Measurements from ENCODE around the gene FTL.

Gene FTL

DNA sequence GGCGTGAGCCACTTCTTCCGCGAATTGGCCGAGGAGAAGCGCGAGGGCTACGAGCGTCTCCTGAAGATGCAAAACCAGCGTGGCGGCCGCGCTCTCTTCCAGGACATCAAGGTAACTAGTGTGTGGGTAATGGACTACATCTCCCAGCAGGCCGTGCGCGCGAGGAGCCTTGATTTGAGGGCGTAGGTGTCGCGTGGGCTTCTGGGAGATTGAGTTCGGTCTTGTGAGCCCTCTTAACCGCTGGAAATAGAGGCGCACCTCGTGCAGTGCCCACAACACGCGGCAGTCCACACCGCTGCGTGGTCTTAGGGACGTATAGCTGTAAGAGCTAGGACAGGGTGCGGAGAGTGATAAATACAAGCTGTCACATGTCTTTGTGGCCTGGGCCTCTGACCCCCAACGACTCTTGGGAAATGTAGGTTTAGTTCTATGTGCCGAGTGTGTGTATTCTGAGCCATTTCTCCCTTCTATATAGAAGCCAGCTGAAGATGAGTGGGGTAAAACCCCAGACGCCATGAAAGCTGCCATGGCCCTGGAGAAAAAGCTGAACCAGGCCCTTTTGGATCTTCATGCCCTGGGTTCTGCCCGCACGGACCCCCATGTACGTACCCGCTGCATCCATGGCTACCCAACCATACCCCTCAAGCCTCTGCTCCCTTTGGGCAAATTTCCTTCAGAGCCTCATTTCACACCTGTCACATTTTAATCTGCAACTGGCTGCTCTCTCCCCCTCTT is 864 bp downstream of the FTL start:
- no peak for DNase-seq (ENCODE audit: low read depth in 2 of 2)

- no peak for DNase-seq (ENCODE audit: low read depth in 2 of 2)
Measured at GRCh38 chr19:48966541-48967345, 1.6 kb downstream of the FTL start.

DNA sequence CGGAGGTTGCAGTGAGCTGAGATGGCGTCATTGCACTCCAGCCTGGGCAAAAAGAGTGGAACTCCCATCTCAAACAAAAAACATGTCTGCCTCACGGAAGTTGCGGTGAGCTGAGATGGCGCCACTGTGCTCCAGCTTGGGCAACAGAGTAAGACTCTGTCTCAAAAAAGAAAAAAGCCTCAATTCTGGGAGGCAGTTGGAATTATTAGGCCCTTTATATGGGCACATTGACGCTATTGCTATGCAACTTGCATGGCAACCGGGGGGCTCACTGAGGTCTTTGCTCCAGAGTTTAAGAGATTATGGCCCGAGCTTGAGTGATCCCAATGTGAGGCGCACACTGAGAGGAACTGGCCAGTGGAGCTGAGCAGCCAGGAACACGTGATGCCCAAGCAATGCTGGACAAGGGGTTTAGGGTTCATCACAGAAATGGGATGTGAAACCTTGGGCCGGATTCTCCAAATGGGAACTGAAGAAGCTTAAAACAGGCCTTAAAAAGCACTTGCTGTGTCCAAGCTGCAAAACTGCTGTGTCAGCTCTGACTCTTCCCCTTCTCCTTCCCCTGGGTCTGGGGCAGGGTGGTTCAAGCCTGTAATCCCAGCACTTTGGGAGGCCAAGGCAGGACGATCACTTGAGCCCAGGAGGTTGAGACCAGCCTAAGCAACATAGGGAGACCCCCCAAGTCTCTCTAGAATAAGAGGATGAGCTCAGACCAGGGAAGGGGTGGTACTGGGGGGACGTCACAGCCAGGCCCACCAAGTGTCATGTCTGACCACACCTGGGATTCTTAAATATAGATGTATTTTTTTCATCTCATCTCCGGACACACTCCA is 2.5 kb downstream of the FTL start:
- no peak for DNase-seq (ENCODE audit: low read depth in 2 of 2)

DNA sequence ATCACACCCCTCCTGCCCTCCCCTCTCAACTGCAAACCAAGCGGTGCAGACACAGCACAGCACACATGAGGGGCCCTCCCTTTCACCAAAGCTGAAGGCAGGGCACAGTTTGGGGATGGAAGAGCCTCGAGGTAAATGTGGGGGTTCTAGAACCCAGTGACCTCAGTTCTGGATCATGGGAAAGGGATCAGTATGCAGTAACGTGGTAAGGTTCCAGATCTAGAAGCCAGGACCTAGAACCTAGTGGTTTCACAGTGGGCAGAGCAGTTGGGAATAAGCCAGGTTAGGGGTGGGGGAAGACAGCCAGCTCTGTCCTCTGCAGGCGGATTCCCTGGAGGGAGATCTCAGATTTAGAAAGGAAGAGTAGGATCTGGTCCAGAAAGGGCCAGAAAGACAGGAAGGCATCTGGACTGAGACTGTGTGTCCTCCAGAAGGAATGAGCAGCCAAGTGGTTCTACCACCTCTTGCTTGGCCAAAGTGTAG is 3.1 kb downstream of the FTL start:
- DNase-seq (ENCODE audit: low read depth in 2 of 2), result no peak

- no peak for DNase-seq (ENCODE audit: low read depth in 2 of 2)
Measured at GRCh38 chr19:48968813-48969218, 3.7 kb downstream of the FTL start.

GRCh38 chr19:48969276-48970138 is 4.4 kb downstream of the FTL start:
- no peak for DNase-seq (ENCODE audit: low read depth in 2 of 2)

GRCh38 chr19:48970139-48970766 is 5.1 kb downstream of the FTL start:
- no peak for DNase-seq (ENCODE audit: low read depth in 2 of 2)

DNA sequence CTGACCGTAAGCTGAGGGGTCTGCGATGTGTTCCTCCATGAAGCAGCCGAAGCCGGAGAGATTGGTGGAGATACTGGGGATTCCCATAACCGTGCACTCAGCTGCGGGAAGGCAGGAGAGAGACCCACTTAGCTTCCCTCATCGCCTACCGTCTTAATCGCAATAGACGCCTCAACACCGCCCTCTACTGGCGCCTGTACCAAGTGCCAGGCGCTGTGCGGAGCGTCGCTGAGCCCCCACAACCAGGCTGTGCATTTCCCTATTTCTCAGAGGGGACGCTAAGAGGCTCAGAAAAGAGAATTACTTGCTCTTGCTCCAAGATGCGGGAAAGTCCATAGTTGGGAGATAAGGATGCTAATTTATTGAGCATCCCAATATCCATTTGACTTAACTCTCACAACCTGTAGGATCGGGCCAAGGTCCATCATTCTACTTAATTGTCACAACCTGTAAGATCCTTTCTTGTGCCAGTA is 5.8 kb downstream of the FTL start:
- peak in 1 of 2 experiments; percentile 58 for DNase-seq (ENCODE audit: low read depth in 2 of 2)

DNA sequence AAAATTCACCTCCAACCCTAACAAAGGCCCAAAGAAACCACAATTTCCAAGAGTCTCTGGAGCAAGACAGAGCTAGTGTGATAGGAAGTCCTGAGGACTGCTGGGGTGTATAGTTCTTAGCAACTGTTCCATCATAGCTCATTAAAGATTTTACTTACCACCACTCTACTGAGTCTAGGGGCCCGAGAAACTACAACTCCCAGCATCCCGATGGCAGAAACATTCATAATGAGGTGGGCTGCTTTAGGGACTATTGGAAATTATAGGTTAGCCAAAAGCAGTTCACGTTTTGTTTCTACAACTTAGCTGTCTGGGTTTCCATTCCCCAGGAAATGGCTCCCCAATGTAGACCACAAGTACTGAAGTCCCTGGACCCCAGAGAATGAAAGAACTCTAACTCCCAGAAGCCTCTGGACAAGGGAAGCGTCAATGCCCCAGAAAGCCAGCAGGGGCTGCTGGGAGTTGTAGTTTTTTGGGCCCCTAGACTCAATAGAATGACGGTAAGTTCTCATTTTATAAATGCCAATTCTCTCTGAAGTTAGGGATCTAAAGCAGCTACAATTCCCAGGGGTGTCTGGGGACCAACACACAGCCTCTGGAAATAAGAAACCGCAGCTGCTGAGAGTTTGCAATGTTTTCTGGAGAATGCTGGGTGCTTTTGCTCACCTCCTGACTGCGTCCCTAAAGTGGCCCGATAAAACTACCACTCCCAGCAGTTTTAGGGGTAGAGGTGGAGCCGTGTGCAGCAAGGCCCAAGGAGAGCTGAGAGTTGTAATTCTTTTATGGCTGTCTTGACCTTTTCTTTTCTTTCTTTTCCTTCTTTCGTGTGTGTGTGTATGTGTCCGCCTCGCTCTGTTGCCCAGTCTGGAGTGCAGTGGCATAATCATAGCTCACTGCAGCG is 11.1 kb downstream of the FTL start:
- no peak for DNase-seq (ENCODE audit: low read depth in 2 of 2)

GRCh38 chr19:48977061-48977460 is 12.0 kb downstream of the FTL start:
- no peak for DNase-seq (ENCODE audit: low read depth in 2 of 2)

DNA sequence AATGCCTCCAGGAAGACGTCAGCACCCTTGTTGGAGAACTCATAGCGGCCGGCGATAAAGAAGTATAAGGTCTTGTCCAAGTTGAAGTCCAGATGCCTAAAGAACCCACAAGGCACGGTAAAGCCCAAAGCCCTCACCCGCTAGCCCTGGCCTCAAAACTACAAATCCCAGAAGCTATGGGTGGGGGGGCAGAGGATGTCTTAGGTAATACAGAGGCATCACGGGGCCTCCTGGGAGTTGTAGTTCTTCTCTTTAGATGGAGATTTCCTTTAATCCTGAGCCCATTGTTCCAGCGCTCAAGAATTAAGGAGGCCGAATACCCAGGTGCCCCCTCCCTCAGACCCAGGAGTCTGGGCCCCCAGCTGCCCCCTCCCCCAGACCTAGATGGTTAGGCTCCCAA is 17.2 kb downstream of the FTL start:
- DNase-seq (ENCODE audit: low read depth in 2 of 2), result no peak

- no peak for DNase-seq (ENCODE audit: low read depth in 2 of 2)
Measured at GRCh38 chr19:48985711-48986110, 20.6 kb downstream of the FTL start.

- DNase-seq (ENCODE audit: low read depth in 2 of 2), result no peak
Measured at GRCh38 chr19:48986211-48986610, 21.1 kb downstream of the FTL start.

GRCh38 chr19:48987323-48987722 is 22.2 kb downstream of the FTL start:
- DNase-seq (ENCODE audit: low read depth in 2 of 2), result no peak

DNA sequence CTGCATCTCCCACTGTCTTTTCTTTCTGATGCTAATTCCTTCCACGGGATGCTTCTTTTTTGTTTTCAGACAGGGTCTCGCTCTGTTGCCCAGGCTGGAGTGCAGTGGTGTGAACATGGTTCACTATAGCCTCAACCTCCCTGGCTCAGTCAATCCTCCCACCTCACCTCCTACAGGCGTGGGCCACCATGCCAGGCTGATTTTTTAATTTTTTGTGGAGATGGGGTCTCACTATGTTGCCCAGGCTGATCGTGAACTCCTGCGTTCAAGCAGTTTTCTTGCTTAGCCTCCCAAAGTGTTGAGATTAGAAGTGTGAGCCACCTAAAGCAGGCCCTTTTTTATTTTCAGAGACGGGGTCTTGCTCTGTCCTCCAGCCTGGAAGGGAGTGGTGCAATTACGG is 23.2 kb downstream of the FTL start:
- no peak for DNase-seq (ENCODE audit: low read depth in 2 of 2)

DNA sequence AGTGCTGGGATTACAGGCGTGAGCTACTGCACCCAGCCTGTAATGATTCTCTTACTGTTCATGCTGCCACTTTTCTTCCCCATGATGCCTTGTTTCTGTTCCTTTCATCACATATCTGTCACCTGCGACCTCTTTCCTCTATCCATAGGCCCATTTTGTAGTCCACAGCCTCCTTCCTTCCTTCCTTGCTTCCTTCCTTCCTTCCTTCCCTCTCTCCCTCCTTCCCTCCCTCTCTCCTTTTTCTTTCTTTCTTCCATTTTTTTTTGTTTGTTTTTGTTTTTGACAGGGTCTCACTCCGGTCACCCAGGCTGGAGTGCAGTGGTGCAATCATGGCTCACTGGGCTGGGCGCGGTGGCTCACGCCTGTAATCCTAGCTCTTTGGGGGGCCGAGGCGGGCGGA is 23.8 kb downstream of the FTL start:
- no peak for DNase-seq (ENCODE audit: low read depth in 2 of 2)

GRCh38 chr19:48989701-48990291 is 24.7 kb downstream of the FTL start:
- no peak for DNase-seq (ENCODE audit: low read depth in 2 of 2)

- DNase-seq (ENCODE audit: low read depth in 2 of 2), result no peak
Measured at GRCh38 chr19:48990400-48990799, 25.3 kb downstream of the FTL start.

- no peak for DNase-seq (ENCODE audit: low read depth in 2 of 2)
Measured at GRCh38 chr19:48991011-48991609, 26.0 kb downstream of the FTL start.

All from fibroblast of skin of left quadriceps (primary cell).